ENCODE measurements around the gene DDX21. TPM values are rescaled to one million over a fixed set of nuclear protein-coding genes. Genes with fewer than 3 reads are reported as not detected.

Gene DDX21
- total and polyA plus RNA-seq, 2 donors (not counting 3 experiments of a cell fraction or from before 2014, with no cell fraction given), result 33.4 to 98.1 TPM

GRCh38 chr10:69033256-69033655 is 77.3 kb downstream of the DDX21 start:
- FAIRE-seq (no peak), DNase-seq (ENCODE audit: low read depth, low spot score) (no peak)
- no peak overlapping the region for H3K4me2 ChIP-seq (ENCODE audit: insufficient read depth, low read length)
- ChIA-PET POLR2A (no interaction called here), CTCF (no interaction called here)
- no peaks in the 10 kb centered on the region for H3K36me3 ChIP-seq (ENCODE audit: control insufficient read depth in 2 of 2, extremely low read depth in 1 of 2, insufficient read depth in 2 of 2, low read length in 2 of 2)
- H3K4me1 ChIP-seq (ENCODE audit: control insufficient read depth, extremely low read depth, insufficient read depth, low read length), result no peaks in the 10 kb centered on the region
- H3K27ac ChIP-seq (ENCODE audit: insufficient read depth, low read depth, low read length), result no peak overlapping the region
- H3K9me1 ChIP-seq (replicated peaks; ENCODE audit: control insufficient read depth, extremely low read depth, insufficient read depth, low read length), result no peaks in the 10 kb centered on the region
- intact Hi-C loops (cut with micrococcal nuclease), result no loop called here
- no TSS peak for BruUV-seq (replicated peaks)
- H2AFZ ChIP-seq (ENCODE audit: low read depth, low read length), result no peak overlapping the region
- no peaks in the 10 kb centered on the region for H3K27me3 ChIP-seq (ENCODE audit: control insufficient read depth in 2 of 2, insufficient read depth in 2 of 2, low read length in 2 of 2)
- TF ChIP-seq POLR2A (IDR thresholded peaks at IDR 0.05; ENCODE audit: low read depth, low read length) (no peak), MAX (IDR thresholded peaks at IDR 0.05; ENCODE audit: insufficient read depth, insufficient read length) (no peak), CTCF (IDR thresholded peaks at IDR 0.05; ENCODE audit: extremely low read depth in 1 of 2, insufficient read depth in 1 of 2, low read depth in 1 of 2, low read length in 2 of 2) (no peak), EZH2 (IDR thresholded peaks at IDR 0.05; ENCODE audit: borderline replicate concordance, low read depth, low read length, severe bottlenecking) (no peak)
- H3K9me3 ChIP-seq (replicated peaks; ENCODE audit: control insufficient read depth, insufficient read depth, low read length), result no peaks in the 10 kb centered on the region
- no peak overlapping the region for H3K4me3 ChIP-seq (replicated peaks in 1 of 3; ENCODE audit: insufficient read depth in 1 of 3, low read depth in 1 of 3, low read length in 3 of 3)
- H3K9ac ChIP-seq (replicated peaks; ENCODE audit: extremely low read depth, insufficient read depth, low read length), result no peak overlapping the region
- no peaks in the 10 kb centered on the region for H3K79me2 ChIP-seq (ENCODE audit: control insufficient read depth, insufficient read depth, low read length)
- H4K20me1 ChIP-seq (replicated peaks; ENCODE audit: control insufficient read depth, extremely low read depth, insufficient read depth, low read length), result no peaks in the 10 kb centered on the region
- dilution Hi-C loops (cut with MboI; ENCODE audit: extremely low pct_ligation_motif_present, low sequenced_read_pairs), result no loop called here

Small RNAs within 50 kb of the gene (small RNA-seq; reads per million reads assigned to genes)
- not detected for gene RNU6-571P (ENCODE audit: insufficient read depth, insufficient read length, low read depth, low replicate concordance)

Other genes starting within 250 kb of the DDX21 start
- 83.3 and 92.9 TPM in 2 replicates for gene CCAR1, start 234.9 kb upstream of the DDX21 start, total RNA-seq
- gene CCAR1, start 234.9 kb upstream of the DDX21 start, polyA plus RNA-seq, result 59.8 and 87.0 TPM in 2 replicates
- gene STOX1, start 128.6 kb upstream of the DDX21 start, total RNA-seq, result 0.20 and 0.48 TPM in 2 replicates
- 0.06 TPM in 1 of 2 replicates, not detected in the other for gene STOX1, start 128.6 kb upstream of the DDX21 start, polyA plus RNA-seq
- gene DDX50, start 54.9 kb upstream of the DDX21 start, total RNA-seq, result 25.9 and 28.2 TPM in 2 replicates
- 11.1 and 14.8 TPM in 2 replicates for gene DDX50, start 54.9 kb upstream of the DDX21 start, polyA plus RNA-seq
- 37.3 and 39.8 TPM in 2 replicates for gene KIFBP, start 32.6 kb downstream of the DDX21 start, total RNA-seq
- 15.3 and 17.6 TPM in 2 replicates for gene KIFBP, start 32.6 kb downstream of the DDX21 start, polyA plus RNA-seq
- 433 and 450 TPM in 2 replicates for gene SRGN, start 131.9 kb downstream of the DDX21 start, total RNA-seq
- gene SRGN, start 131.9 kb downstream of the DDX21 start, polyA plus RNA-seq, result 331 and 384 TPM in 2 replicates
- gene VPS26A, start 168.0 kb downstream of the DDX21 start, total RNA-seq, result 55.8 and 60.3 TPM in 2 replicates
- 8.7 and 11.7 TPM in 2 replicates for gene VPS26A, start 168.0 kb downstream of the DDX21 start, polyA plus RNA-seq
- gene SUPV3L1, start 224.1 kb downstream of the DDX21 start, total RNA-seq, result 30.0 and 30.4 TPM in 2 replicates
- gene SUPV3L1, start 224.1 kb downstream of the DDX21 start, polyA plus RNA-seq, result 18.6 and 21.8 TPM in 2 replicates

All from endothelial cell of umbilical vein (primary cell).